ENCODE data around the gene VAMP8.
"Not testable (repeated sequence)": the region's sequence is repeated elsewhere in the genome, so short reads cannot be mapped to it uniquely, and the experiment has no call there.

DNA sequence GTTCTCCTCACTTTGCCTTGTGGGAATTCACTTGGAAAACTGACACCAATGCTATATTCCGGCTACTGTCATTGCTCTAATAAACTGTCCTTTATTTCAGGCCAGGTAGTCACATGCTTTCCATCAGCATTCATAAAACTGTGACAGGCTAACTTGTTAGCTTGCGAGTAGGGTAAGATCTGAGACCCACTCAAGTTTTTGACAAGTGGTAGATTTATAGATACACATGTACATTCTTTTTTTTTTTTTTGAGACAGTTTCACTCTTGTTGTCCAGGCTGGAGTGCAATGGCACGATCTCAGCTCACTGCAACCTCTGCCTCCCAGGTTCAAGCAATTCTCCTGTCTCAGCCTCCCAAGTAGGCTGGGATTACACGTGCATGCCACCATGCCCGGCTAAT, 40.3 kb downstream of the VAMP8 start:
- not testable (repeated sequence) for TF ChIP-seq CTCF (conservative IDR thresholded peaks at IDR 0.05; ENCODE audit: low read length); EZH2phosphoT487 (IDR thresholded peaks at IDR 0.05; ENCODE audit: borderline replicate concordance)
